Ishikawa (cell line): ENCODE measurements around the gene CYP8B1.

ENCODE experiments used
- TAF1 ChIP-seq: IDR thresholded peaks from 2 replicates; pipeline ENCODE4 v1.6.1; 2012; ENCODE audit warnings: low read depth, mild to moderate bottlenecking
- ZBTB7A ChIP-seq: IDR thresholded peaks from 2 replicates; pipeline ENCODE4 v1.6.1; 2012; ENCODE audit warnings: low read depth
- TF ChIP-seq, protein P1 (sequence below): IDR thresholded peaks from 2 replicates; pipeline ENCODE4 v1.6.1; 2012; ENCODE audit warnings: low read depth, mild to moderate bottlenecking

DNA sequence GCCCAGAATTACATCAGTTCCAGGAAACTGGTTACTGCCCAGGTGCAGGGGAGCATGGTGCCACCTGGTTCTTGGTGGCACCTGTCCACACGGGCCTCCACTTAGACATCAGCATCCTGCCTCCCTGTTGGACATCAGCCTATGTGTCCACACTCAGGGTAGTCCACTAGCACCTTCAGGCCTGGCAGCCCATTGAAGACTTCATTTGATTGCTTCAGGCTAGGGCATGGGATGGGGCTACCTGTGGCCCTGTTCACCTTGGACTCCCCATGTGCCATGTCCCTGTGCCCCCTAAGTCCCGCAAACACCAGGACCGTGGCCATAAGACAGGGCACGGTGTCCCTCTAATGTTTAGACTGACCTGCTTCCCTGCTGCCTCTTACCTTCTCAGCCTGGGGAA lies 30.9 kb downstream of the CYP8B1 start:
- TF ChIP-seq ZBTB7A, result no peak
- TF ChIP-seq TAF1, result no peak
- TF ChIP-seq, protein P1, sequence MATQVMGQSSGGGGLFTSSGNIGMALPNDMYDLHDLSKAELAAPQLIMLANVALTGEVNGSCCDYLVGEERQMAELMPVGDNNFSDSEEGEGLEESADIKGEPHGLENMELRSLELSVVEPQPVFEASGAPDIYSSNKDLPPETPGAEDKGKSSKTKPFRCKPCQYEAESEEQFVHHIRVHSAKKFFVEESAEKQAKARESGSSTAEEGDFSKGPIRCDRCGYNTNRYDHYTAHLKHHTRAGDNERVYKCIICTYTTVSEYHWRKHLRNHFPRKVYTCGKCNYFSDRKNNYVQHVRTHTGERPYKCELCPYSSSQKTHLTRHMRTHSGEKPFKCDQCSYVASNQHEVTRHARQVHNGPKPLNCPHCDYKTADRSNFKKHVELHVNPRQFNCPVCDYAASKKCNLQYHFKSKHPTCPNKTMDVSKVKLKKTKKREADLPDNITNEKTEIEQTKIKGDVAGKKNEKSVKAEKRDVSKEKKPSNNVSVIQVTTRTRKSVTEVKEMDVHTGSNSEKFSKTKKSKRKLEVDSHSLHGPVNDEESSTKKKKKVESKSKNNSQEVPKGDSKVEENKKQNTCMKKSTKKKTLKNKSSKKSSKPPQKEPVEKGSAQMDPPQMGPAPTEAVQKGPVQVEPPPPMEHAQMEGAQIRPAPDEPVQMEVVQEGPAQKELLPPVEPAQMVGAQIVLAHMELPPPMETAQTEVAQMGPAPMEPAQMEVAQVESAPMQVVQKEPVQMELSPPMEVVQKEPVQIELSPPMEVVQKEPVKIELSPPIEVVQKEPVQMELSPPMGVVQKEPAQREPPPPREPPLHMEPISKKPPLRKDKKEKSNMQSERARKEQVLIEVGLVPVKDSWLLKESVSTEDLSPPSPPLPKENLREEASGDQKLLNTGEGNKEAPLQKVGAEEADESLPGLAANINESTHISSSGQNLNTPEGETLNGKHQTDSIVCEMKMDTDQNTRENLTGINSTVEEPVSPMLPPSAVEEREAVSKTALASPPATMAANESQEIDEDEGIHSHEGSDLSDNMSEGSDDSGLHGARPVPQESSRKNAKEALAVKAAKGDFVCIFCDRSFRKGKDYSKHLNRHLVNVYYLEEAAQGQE, result no peak
